GM20431 (cell line): ENCODE measurements around the gene CD164.
"Not testable (repeated sequence)": the region's sequence is repeated elsewhere in the genome, so short reads cannot be mapped to it uniquely, and the experiment has no call there.

Source experiments
- in situ Hi-C: fragments of 300-500 bp; cut with MseI, MboI; formaldehyde crosslinking; loops from one replicate; pipeline ENCODE4 v1.15.0; 2020; ENCODE audit warnings: low sequenced_read_pairs; ENCODE audit not compliant: unreplicated experiment

The CD164 gene

GRCh38 chr6:109347779-109348178, 34.5 kb downstream of the CD164 start:
- in situ Hi-C loops = no loop called here

- in situ Hi-C loops = no loop called here
These were observed 36.3 kb downstream of the CD164 start for GRCh38 chr6:109345986-109346385.

GRCh38 chr6:109344226-109344625, 38.0 kb downstream of the CD164 start:
- in situ Hi-C loops = no loop called here

GRCh38 chr6:109343518-109343917, 38.7 kb downstream of the CD164 start:
- in situ Hi-C loops = no loop called here

- in situ Hi-C loops = no loop called here
These were observed 39.4 kb downstream of the CD164 start for GRCh38 chr6:109342911-109343310.

- in situ Hi-C loops = no loop called here
These were observed 39.8 kb downstream of the CD164 start for GRCh38 chr6:109342506-109342905.

- in situ Hi-C loops = no loop called here
These were observed 41.5 kb downstream of the CD164 start for GRCh38 chr6:109340811-109341210.

GRCh38 chr6:109339906-109340678, 42.2 kb downstream of the CD164 start:
- in situ Hi-C loops = no loop called here

- in situ Hi-C loops = no loop called here
These were observed 45.9 kb downstream of the CD164 start for GRCh38 chr6:109336221-109336961.

GRCh38 chr6:109333870-109334269, 48.4 kb downstream of the CD164 start:
- in situ Hi-C loops = not testable (repeated sequence)

GRCh38 chr6:109332748-109333147, 49.5 kb downstream of the CD164 start:
- in situ Hi-C loops = no loop called here

- in situ Hi-C loops = no loop called here
These were observed 51.2 kb downstream of the CD164 start for GRCh38 chr6:109331081-109331480.

GRCh38 chr6:109330263-109330662, 52.0 kb downstream of the CD164 start:
- in situ Hi-C loops = no loop called here

- in situ Hi-C loops = no loop called here
These were observed 53.6 kb downstream of the CD164 start for GRCh38 chr6:109328629-109329028.

- in situ Hi-C loops = no loop called here
These were observed 54.3 kb downstream of the CD164 start for GRCh38 chr6:109327959-109328358.

GRCh38 chr6:109327491-109327890, 54.8 kb downstream of the CD164 start:
- in situ Hi-C loops = no loop called here

GRCh38 chr6:109326351-109326750, 55.9 kb downstream of the CD164 start:
- in situ Hi-C loops = no loop called here

- in situ Hi-C loops = no loop called here
These were observed 56.9 kb downstream of the CD164 start for GRCh38 chr6:109325400-109325801.

- in situ Hi-C loops = no loop called here
These were observed 59.0 kb downstream of the CD164 start for GRCh38 chr6:109323241-109323640.

- in situ Hi-C loops = no loop called here
These were observed 59.4 kb downstream of the CD164 start for GRCh38 chr6:109322825-109323224.

- in situ Hi-C loops = no loop called here
These were observed 60.5 kb downstream of the CD164 start for GRCh38 chr6:109321752-109322151.
